Stimulated activated CD8-positive, alpha-beta memory T cell treated with anti-CD3 and anti-CD28 coated beads, Interleukin-15, amount 100 ng/mL, for 48 hours (primary cell): Measurements from ENCODE around the gene SPAG16.
"Not testable (repeated sequence)": the region's sequence is repeated elsewhere in the genome, so short reads cannot be mapped to it uniquely, and the experiment has no call there.

Source experiments
- DNase-seq, 2 donors: peaks; one replicate each; pipeline ENCODE4 v3.0.0-alpha.2; 2020; ENCODE audit warnings: low read depth in 2 of 2

SPAG16 gene

DNA sequence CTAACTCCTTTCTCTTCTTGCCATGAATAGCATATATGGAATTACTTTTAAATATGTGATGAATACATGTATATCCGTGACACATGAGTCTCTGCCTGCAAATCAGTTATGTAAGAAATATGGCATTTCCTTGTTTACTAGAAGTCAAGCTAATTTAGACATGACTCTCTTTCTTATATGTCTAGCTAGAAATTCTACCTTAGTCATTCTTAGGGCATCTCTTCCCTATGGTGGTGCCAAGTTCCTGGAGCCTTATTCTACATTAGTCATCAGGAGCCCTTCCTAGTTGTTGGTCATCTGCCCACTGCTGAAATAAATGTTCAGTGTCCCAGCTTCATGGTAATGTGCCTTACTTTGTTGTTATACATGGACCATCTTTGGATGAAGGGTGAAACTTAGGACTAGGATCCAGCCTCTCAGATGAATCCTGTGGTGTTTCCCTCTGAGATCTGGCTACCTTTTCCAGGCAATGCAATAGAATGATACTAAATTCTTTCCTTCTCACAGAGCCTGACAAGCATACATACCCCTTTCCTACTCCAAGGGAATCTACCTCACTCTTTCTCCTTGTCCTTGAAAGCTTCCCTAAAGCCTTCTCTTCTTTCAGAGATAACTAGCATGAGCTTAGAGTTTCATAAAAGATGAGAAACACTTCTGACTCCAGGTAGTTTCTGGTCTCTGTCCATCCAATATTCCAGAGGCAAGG, 711.3 kb downstream of the SPAG16 start:
- DNase-seq: no peak

DNA sequence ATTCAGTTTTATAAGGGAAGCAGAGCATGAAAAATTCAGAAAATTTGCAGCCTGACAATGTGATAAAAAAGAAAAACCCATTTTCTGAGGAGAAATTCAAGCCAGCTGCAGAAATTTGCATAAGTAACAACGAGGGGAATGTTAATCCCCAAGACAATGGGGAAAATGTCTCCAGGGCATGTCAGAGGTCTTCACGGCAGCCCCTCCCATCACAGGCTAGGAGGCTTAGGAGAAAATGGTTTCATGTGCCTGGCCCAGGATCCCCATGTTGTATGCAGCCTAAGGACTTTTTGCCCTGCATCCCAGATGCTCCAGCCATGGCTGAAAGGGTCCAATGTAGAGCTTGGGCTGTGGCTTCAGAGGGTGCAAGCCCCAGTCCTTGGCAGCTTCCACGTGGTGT, 714.7 kb downstream of the SPAG16 start:
- not testable (repeated sequence) for DNase-seq

DNA sequence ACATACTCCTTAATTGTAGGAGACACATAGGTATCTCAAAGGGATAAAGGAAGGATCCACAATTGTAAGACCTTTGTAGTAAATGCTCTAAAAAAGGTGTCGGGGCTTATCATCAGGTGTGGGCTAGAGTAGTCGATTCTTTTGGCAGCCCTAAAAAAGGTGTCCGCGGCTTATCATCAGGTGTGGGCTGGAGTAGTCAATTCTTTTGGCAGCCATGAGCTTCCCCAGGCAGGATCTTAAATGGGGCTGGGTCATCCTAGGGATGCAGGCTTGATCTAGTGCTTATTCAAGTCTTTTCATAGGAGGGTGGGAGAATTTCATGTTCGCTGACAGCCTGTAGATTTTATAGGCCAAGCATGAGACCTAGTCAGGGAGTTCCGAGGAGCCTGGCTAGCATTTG, 720.2 kb downstream of the SPAG16 start:
- DNase-seq: no peak

DNA sequence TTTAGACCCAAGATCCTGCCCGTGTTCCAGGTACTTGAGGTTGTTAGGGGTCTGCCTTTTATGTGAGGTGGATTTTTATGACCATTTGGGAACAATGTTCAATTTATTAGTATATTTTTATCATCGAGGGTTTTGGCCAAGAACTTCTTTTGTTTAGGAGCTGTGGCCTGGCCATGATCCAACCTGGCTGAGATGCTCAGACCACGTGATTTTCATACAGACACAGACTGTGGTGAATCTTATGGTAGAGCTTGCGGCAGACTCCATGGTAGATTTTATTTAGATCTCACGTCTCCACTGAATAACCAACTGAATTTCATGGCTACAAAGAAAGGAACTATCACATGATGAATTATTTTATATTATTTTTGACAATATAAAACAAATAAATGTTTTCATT, 721.1 kb downstream of the SPAG16 start:
- no peak for DNase-seq

DNA sequence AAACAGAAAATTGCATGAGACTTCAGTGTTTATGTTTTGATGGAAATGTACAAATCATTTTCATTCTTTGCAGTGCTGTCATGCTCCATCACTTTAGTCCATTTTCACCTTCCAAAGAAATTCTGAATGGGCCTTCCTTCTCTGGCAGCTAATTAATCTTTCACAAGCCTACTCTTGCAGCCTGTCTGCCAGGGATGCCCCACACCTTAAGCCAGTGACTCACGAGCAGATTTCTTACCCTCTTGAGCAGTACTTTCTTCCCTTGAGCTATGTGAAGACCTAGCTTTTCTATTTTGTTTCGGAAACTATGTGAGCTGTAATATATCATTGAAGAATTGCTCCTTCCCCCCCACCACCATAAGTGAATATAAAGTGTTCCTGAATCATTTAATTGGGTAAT, 722.3 kb downstream of the SPAG16 start:
- DNase-seq: no peak

DNA sequence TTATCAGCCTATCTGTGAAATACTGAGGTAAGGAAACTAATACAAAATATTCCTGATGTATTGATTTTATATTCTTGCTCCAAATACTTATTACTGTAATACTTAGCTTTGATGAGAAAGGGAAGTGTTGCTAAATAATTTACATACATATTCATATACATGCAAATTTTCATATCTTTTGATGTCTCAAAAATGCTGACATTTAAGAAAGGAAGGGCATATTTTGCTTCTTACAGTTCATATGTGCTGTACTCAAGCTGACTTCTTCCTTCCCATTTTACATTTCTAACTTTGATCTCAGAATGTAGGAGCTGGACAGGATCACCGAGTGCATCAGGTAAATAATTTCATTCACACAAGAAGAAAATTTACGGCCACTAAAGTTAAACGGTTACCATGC, 727.4 kb downstream of the SPAG16 start:
- no peak for DNase-seq

DNA sequence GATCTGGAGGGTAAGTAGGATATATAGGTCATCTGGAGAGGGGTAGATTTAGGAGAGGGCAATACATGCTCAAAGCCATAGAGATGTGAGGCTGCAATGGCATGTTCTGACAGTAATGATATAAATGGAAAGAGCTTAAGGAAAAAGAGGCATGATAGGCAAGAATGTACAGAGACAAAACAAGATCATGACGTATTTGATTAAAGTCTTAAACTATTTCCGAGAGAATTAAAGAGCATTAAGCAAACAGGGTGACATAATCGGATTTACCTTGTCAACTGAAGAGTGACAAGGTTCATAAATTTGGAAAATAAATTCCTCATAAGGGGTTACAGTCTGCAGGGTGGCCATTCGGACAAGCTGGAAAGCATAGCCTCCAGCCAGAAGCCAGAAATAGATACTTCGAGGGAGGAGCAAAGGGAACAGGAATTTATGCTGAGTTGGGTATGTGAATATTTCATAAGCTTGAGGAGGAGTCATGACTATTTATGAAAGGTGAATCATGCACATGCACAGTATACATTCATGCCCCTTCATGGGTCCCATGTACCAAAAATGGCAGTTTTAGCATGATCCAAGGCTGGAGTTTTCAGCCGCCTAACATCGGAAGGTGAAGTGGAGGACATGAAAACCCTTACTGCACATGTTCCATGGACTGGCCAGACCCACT, 730.4 kb downstream of the SPAG16 start:
- DNase-seq: no peak

DNA sequence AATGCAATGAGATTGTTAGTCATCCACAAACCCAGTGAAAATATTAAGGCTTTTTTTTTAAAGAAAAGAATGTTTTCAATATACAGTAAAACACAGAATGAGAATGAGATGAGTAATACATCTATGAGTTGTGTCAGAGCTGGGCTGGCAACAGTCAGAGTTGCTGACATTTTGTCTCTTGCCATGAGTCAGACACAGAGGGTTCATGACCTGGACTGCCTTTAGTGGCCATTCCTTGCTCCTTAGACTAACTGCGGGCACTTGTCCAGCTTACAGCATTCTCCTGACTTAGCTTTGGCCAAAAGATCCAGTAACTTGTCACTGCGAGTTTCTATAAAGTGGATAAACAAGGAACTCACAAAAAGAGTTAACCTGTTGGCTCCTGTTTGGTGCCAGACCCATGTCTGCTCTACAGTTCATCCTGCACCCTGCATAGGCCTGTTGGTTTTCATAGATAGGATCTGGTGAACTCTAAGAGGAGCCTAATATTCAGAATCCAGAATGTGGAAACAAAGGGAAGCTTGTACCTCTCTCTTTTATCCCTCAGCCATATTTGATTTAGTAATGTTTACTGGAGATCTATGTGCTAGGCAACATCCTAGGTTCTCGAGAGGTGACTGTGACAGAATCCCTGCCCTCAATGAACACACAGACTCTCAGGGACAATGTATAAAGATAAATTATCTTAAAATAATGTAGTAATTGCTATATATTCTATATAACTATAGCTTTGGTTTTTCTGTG, 735.1 kb downstream of the SPAG16 start:
- DNase-seq: no peak

DNA sequence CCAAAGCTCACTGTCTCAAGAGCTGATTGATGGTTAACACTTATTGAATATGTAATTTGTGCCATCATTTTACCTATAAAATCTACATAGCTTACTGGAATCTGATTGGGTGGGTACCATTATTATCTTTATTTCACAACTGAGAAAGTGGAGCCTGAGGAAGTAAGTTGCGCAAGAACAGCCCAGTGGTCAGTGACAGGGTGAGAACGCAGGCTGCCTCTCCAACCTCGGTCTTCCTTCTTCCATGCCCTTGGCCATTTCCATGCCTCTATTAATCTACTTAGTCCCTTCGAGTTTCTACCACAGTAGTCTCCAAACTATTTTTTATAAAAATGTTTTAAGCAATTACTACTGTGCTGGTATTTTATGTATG, 735.7 kb downstream of the SPAG16 start:
- DNase-seq: no peak

DNA sequence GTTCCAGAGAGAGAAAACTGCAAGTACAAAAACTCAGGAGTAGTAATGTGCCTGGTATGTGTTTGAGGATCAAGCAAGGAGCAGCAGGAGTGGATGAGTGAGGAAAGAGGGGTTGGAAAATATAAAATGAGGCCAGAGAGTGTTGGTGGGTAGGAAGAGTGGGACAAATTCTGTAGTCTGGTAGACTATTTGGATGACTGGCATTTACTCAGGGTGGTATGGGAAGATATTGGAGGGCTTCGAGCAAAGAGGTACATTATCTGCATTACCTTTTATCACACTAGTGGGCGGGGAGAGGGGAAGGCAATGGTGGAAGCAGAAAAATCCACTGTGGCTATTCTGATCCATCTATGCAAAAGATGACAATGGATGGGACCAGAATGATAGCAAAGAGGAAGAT, 744.9 kb downstream of the SPAG16 start:
- no peak for DNase-seq

DNA sequence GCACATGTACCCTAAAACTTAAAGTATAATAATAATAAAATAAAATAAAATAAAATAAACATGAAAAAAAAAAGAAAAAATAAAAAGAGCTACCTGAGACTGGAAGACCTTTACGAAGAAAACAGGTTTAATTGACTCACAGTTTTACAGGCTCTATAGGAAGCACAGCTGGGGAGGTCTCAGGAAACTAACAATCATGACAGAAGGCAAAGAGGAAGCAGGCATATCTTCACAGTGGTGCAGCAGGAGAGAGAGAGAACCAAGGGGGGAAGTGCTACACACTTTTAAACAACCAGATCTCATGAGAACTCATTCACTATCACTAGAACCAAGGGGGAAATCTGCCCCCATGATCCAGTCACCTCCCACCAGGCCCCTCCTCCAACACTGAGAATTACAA, 747.3 kb downstream of the SPAG16 start:
- no peak for DNase-seq

DNA sequence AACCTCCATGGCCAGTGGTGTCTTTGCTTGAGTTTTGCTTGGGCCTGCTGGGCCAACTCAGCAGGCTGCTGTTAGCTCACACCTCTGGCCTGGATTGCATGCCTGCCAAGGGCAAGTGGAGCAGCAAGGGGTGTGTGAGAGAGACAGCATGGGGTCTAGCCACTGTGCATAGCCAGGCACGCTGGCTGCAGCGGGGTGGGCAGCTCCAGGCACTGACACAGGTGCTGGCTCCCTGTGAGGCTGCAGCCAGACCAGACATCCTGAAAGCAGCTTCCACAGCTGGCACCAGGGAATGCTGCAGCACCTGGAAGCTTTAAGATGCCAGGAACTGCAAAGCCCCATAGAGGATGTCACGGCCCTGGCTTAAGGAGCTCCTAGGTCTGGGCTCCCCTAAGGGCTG, 750.2 kb downstream of the SPAG16 start:
- no peak for DNase-seq

DNA sequence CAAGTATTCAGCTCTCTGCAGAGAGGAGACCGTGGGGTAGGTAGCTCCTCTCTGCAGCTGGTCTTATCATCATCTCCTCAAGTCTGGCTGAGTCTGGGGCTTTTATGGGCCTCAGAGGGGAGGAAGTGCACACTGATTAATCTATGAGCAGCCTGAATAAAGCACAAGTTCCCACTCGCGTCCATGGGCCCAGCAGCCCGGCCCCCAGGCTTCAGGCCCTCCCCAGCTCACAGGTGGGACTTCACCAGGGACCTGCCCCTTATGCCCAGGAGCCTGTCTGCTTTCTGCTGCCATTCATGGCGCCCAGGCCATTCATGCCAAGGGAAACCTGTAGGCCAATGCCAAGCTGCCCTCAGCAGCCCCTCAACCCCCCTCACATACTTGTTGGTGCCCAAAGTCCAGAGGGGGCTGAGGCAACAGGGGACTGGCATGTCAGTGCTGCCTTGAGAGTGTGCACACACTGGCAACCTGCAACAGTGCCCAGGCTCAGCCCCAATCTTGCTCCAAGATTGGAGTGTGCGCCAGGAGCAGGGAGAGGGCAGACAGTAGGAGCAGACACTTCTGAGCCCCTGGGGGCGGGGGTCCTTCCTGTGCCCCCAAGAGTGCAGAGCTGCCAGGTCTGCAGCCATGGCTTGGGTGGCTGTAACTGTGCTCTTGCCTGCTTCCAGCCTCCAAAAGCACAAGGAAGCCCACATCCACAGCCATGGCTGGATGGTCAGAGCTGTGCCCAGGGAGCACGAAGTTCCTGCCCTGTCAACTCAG, 751.0 kb downstream of the SPAG16 start:
- no peak for DNase-seq

DNA sequence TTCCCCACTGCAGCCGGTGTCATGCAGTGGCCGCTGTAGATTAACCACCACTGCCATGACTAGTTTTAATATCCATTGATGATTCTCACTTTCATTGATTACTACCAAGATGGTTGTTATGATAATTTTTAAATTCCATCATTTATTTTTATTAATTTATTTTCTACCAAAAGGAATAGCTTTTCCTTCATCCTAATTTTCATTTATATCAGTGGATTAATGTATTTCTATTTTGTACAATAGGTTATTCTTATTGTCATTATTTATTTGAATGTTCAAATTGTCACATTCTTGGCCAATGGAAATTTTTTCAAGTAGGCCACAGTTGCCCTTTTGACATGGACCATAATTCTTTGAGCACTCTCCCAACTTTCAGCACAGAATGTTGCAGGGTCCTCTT, 751.7 kb downstream of the SPAG16 start:
- DNase-seq: no peak

DNA sequence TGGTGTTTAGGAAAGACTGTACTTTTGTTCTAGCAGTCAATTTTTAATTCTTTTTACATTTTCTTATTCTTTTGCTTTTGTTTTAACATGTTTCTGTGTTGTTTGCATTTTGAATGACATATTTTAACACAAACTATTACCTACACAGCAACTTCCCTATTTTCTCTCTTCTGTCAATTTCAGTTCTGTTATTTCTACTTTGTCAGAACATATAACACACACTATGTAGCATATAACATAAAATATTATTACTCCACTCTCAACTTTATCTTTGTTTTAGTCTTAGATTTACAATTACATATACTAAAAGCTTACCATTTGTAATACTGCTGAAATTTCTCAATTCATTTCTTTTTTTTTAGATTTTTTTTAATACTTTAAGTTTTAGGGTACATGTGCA, 753.9 kb downstream of the SPAG16 start:
- no peak for DNase-seq

DNA sequence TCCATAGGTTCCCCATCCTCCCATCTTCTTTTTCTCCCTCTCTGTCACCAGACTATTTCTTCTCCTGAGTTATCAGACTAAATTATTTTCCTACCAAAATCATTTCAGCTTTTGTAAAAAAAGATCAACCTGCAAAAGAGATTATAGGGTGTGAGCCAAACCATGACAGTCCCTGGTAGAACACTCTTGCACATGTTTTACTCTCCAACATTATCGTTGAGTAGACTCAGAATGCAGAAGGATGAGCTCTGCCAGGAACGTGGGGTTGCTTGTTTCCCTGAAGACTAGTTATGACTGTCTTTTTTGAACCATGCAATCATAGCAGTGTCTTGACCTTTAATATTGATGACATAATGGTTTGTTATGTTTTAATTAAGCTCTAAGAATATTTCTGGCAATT, 766.5 kb downstream of the SPAG16 start:
- no peak for DNase-seq

DNA sequence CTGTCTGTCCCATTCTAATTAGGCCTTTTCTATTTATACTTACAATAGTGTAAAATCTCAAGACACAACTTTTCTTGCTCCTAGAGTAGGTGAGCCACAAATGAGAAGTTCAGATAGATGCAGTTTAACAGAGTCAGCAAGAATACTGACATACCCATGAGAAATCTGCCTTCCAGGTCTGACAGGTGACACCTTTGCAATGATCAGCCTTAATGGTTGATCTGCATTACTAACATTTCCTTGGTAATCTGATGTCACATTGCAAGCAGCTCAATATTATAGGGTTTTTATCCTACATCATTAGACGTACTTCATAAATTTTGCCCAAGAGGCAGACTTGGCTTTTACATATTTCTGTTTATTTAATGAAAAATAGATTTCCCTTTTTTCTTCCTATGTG, 767.3 kb downstream of the SPAG16 start:
- no peak for DNase-seq

DNA sequence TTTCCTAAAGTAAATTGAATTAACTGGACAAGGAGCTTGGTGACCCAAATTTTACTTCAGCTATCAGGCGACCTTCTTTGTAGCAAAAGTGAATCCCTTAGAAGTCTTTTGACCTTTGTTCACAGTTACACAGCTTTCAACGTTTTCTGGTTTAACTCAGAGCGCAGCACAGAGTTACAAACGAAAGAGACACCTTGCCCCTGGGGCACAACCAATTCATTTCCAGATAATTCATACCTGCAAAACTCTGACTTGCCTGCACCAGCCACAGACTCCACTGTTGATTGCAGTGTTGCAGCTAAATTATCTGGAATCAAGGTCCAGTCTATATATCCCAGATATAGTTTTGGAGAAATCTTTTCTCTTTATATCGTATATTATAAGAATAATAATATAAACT, 768.0 kb downstream of the SPAG16 start:
- DNase-seq: no peak

DNA sequence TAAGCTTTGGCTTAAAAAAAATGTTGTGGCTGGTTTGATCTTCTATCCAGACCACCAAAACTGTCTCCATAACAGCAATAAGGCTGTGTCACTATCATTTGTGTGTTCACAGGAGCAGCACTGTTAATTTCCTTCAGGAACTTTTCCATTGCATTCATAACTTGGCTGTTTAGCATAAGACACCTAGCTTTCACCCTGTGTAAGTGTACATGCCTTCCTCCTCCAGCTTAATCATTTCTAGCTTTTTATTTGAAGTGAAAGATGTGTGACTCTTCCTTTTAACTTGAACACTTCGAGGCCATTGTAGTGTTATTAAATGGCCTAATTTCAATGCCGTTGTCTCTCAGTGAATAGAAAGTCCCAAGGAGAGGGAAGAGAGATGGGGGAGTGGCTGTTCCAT, 773.7 kb downstream of the SPAG16 start:
- DNase-seq: no peak

DNA sequence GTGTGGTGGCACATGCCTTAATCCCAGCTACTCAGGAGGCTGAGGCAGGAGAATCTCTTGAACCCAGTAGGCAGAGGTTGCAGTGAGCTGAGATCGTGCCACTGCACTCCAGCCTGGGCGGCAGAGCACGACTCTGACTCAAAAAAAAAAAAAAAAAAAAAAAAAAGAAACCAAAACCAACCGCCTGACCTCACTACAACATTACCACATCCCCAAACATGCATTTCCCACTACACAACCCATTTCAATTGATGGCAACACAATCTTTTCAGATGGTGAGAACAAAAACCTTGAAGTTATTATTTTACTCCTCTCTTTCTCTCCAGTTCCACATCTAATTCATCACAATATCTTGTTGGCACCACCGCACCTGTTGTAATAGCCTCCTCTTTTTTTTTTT, 778.0 kb downstream of the SPAG16 start:
- not testable (repeated sequence) for DNase-seq

DNA sequence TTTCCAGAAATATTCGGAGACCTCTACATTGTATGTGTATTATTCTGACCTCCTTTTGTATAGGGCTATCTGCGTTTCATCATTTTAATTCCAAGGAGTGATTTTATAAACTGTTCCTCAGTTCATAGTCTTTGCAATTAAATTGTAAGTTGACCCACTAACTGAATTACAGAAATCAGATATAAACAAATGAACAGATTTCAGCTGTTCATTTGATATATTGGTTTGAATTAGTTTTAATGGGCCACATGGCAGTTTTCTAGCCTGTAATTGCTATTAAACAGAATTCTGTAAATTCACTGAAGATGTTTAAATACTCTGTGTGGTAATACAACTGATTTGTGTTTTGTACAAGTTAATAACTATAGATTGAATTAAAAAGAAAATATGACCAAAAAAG, 780.2 kb downstream of the SPAG16 start:
- no peak for DNase-seq

DNA sequence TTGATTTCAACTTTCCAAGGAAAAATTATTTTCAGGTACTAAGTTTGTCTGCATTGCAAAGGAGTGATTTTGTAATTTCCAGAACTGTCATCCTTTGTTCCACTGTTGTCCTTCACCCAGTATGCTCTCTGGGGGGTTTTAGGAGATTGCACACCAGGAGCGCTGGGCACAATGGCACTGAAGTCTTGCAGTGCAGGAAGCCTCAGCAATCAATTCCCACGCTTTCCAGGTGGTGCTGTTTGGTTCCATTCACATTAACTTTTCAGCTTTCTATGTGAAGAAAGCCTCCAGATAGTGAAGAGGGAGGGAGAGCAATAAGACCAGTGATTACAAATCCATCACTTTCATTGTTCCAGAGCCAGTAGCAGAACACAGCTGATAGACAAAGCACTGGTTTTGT, 782.6 kb downstream of the SPAG16 start:
- no peak for DNase-seq
